IMR-90 (cell line): ENCODE results near the gene ARID4A.

Experiments
- BHLHE40 ChIP-seq: fragments of 150-350 bp; IDR thresholded peaks from 2 replicates; pipeline ENCODE4 v1.6.1; 2016; ENCODE audit warnings: mild to moderate bottlenecking, low read depth, low read length
- CTCF ChIP-seq: conservative IDR thresholded peaks from 2 replicates; pipeline ENCODE4 v1.5.1; 2012; ENCODE audit warnings: mild to moderate bottlenecking, low read depth, low read length, improper control_type of control experiment
- MAFK ChIP-seq: IDR thresholded peaks from 2 replicates; pipeline ENCODE4 v1.6.1; 2012; ENCODE audit warnings: low read depth, low read length, improper control_type of control experiment
- MAZ ChIP-seq: IDR thresholded peaks from 2 replicates; pipeline ENCODE4 v1.6.1; 2012; ENCODE audit warnings: low read depth, mild to moderate bottlenecking, low read length, improper control_type of control experiment, moderate library complexity, borderline replicate concordance
- NFE2L2 ChIP-seq: fragments of 150-350 bp; IDR thresholded peaks from 2 replicates; pipeline ENCODE4 v1.6.1; 2016; ENCODE audit warnings: low read depth, mild to moderate bottlenecking, low read length
- POLR2A ChIP-seq: IDR thresholded peaks from 2 replicates; pipeline ENCODE4 v1.6.1; 2012; ENCODE audit warnings: mild to moderate bottlenecking, low read depth, low read length
- SMC3 ChIP-seq: fragments of 150-350 bp; IDR thresholded peaks from 2 replicates; pipeline ENCODE4 v1.6.1; 2016; ENCODE audit warnings: low read depth, mild to moderate bottlenecking, antibody characterized with exemption, low read length, moderate library complexity
- USF2 ChIP-seq: fragments of 150-350 bp; IDR thresholded peaks from 2 replicates; pipeline ENCODE4 v1.6.1; 2017; ENCODE audit warnings: mild to moderate bottlenecking, antibody characterized with exemption, low read length, low read depth

GRCh38 chr14:58356268-58356667 lies 57.9 kb downstream of the ARID4A start:
- TF ChIP-seq POLR2A = no peak
- TF ChIP-seq CTCF = no peak
- no peak for TF ChIP-seq MAFK
- no peak for TF ChIP-seq BHLHE40
- TF ChIP-seq MAZ = no peak
- TF ChIP-seq USF2 = no peak
- TF ChIP-seq SMC3 = no peak
- no peak for TF ChIP-seq NFE2L2
